Peyer's patch (tissue), 4 donors: ENCODE data around the gene RABAC1. TPM values are rescaled to one million over a fixed set of nuclear protein-coding genes. Genes with fewer than 3 reads are reported as not detected.

Source experiments
- DNase-seq, 3 donors: peaks; one replicate each; pipeline ENCODE4 v3.0.0-alpha.2; 2017 to 2019
- H3K27ac ChIP-seq, 4 donors: fragments of 200-600 bp; sonication (generic); one replicate each; pipeline ENCODE4 v1.5.1; 2016 to 2019
- H3K27me3 ChIP-seq, 2 donors: fragments of 200-600 bp; sonication (generic); one replicate each; pipeline ENCODE4 v1.5.1; 2019
- H3K36me3 ChIP-seq, 3 donors: fragments of 200-600 bp; sonication (generic); one replicate each; pipeline ENCODE4 v1.5.1; 2016 to 2019
- H3K4me1 ChIP-seq, 4 donors: fragments of 200-600 bp; sonication (generic); one replicate each; pipeline ENCODE4 v1.5.1; 2016 to 2019
- H3K4me3 ChIP-seq, 4 donors: fragments of 200-600 bp; sonication (generic); 1 replicate in 3 of 4; 2 replicates in 1 of 4; pipeline ENCODE4 v1.5.1; 2016 to 2019; ENCODE audit warnings: mild to moderate bottlenecking in 1 of 4
- H3K9me3 ChIP-seq, 4 donors: fragments of 200-600 bp; sonication (generic); one replicate each; pipeline ENCODE4 v1.5.1; 2016 to 2019; ENCODE audit warnings: mild to moderate bottlenecking in 1 of 4
- POLR2A ChIP-seq, 2 donors: fragments of 450-650 bp; IDR thresholded peaks; one replicate each; pipeline ENCODE4 v1.5.1; 2017; ENCODE audit warnings: antibody characterized with exemption in 2 of 2, mild to moderate bottlenecking in 2 of 2, moderate library complexity in 2 of 2
- total RNA-seq, 4 donors: library from RNA; depleted of rRNA; stranded (reverse); fragments of >200 nt; gene quantifications; one replicate each; pipeline ENCODE4 v1.1.0, GENCODE V29; 2016
- TF ChIP-seq, protein P1 (sequence below), 6 experiments: fragments of 450-650 bp in 4 of 6; fragments of 200-600 bp in 2 of 6; sonication (generic) in 1 of 6; IDR thresholded peaks; one replicate each; pipeline ENCODE4 v1.5.1; 2017 to 2019; ENCODE audit warnings: antibody characterized with exemption in 6 of 6, mild to moderate bottlenecking in 3 of 6, moderate library complexity in 1 of 6

The RABAC1 gene
- total RNA-seq, 4 donors from 2014 or later, result 81.7 to 146 (median 124) TPM

DNA sequence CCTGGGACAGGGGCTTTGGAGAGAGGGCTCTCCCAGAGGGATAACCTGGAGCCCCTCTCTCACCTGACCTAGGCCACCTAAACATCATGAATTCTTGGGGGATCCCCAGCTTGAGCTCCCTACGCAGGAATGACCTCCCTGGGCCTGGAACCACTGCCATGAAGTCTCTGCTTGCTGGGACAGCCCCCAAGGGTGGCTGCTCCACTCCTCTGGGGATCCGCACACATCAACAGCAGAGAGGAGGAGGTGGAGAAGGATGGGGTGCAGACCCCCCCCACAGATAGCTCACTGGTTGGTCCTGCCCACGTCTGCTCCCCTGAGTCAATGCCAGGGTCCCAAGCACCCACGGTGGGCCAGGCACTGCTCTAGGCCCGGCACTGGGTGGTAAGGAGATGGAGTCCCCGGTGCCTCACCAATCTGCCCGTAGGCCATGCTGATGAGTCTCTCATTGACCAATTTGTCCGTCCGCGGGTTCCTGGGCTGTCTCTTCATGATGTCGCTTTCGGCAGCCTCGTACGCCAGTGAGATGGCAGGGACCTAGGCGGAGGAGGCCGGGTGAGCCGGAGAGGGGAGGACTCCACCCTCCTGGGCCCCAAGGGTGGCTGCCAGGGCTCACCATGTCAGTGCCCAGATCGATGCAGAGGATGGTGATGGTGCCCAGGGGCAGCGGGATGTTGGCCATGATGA, 10.8 kb upstream of the RABAC1 start:
- Histone ChIP-seq H3K4me3 (no peak overlapping the region), H3K27me3 (no peaks in the 10 kb centered on the region), H3K9me3 (no peaks in the 10 kb centered on the region), H3K36me3 (no peaks in the 10 kb centered on the region), H3K27ac (no peak overlapping the region), H3K4me1 (no peaks in the 10 kb centered on the region)
- no peak for TF ChIP-seq POLR2A (IDR thresholded peaks at IDR 0.05)
- TF ChIP-seq, protein P1, sequence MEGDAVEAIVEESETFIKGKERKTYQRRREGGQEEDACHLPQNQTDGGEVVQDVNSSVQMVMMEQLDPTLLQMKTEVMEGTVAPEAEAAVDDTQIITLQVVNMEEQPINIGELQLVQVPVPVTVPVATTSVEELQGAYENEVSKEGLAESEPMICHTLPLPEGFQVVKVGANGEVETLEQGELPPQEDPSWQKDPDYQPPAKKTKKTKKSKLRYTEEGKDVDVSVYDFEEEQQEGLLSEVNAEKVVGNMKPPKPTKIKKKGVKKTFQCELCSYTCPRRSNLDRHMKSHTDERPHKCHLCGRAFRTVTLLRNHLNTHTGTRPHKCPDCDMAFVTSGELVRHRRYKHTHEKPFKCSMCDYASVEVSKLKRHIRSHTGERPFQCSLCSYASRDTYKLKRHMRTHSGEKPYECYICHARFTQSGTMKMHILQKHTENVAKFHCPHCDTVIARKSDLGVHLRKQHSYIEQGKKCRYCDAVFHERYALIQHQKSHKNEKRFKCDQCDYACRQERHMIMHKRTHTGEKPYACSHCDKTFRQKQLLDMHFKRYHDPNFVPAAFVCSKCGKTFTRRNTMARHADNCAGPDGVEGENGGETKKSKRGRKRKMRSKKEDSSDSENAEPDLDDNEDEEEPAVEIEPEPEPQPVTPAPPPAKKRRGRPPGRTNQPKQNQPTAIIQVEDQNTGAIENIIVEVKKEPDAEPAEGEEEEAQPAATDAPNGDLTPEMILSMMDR (IDR thresholded peaks at IDR 0.05), result no peak
- DNase-seq, result no peak

DNA sequence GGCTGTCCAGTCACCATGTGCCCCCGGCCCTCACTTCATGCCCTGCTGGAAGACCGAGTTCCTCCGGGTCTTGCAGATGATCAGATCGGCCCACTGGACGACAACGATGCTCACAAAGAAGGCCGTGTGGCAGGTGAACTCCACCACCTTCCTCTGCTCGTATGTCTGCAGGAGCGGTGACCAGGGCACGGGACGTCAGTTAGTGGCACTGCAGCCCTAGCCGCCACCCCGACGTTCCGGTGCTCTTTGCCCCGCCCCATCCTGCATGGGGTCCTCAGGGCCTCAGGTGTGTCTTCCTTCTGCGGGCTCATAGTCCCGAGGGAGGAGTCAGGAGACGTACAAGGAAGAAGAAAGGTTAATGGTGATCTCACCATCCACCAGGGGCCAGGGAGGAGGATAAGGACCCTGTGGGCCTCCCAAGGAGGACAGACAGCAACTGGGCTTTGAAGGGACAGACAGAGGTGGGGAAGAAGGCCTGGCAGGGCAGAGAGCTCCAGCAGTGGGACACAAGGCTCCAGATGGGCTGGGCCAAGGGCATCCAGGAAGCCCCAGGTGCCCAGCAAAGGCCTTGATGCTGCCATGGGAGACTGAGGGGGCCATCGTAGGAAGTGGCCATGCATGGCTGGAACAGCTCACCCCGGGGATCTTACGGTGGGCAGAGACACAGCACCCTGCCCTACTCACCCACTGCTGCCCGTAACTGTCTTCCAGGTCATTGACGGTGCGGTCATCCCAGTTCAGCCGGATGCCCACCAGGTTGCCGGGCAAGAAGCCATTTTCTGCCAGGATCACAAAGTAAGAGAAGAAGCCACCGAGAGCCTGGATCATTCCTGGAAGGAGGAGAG, 9.9 kb upstream of the RABAC1 start:
- no peak overlapping the region for H3K27ac ChIP-seq
- no peak overlapping the region for H3K4me3 ChIP-seq
- no peaks in the 10 kb centered on the region for H3K27me3 ChIP-seq
- TF ChIP-seq, protein P1 (IDR thresholded peaks at IDR 0.05), result no peak
- no peak for TF ChIP-seq POLR2A (IDR thresholded peaks at IDR 0.05)
- no peaks in the 10 kb centered on the region for H3K4me1 ChIP-seq
- no peaks in the 10 kb centered on the region for H3K9me3 ChIP-seq
- no peaks in the 10 kb centered on the region for H3K36me3 ChIP-seq
- no peak for DNase-seq

DNA sequence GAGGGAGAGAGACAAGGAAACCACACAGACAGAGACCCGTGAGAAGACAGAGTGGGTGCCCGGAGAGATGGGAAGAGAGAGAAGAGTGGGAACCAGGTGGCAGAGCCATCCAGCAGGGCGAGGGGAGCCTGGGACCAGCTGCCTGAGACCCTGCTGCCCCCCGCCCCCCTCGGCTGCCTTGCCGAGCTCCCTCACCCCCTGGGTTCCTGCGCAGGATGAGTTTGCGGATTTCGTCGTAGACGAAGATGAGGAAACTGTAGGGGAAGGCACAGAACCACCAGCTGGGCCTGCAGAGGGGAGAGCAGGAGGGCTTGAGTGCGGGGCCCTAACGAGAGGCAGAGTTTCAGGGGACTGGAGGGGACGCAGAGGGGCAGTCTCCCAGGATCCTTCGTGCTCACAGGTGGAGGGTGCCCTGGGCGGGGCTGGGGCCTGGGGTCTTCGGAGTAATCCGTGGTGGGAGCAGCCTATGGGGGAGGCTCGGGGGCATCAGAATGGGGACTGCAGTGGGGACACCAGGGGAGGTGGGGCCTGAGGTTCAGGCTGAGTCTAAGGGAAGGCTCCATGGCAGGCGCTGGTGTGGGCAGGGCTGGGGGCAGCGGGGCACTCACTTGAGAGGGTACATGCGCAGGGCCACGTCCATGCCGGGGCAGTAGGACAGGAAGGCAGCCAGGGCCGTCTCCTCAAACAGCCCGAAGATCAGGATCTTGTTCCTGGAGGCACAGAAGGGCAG, 8.1 kb upstream of the RABAC1 start:
- H3K36me3 ChIP-seq, result no peaks in the 10 kb centered on the region
- H3K9me3 ChIP-seq, result no peaks in the 10 kb centered on the region
- no peak for DNase-seq
- no peak overlapping the region for H3K27ac ChIP-seq
- TF ChIP-seq POLR2A (IDR thresholded peaks at IDR 0.05), result no peak
- TF ChIP-seq, protein P1 (IDR thresholded peaks at IDR 0.05), result no peak
- H3K27me3 ChIP-seq, result no peaks in the 10 kb centered on the region
- H3K4me3 ChIP-seq, result no peak overlapping the region
- no peaks in the 10 kb centered on the region for H3K4me1 ChIP-seq

DNA sequence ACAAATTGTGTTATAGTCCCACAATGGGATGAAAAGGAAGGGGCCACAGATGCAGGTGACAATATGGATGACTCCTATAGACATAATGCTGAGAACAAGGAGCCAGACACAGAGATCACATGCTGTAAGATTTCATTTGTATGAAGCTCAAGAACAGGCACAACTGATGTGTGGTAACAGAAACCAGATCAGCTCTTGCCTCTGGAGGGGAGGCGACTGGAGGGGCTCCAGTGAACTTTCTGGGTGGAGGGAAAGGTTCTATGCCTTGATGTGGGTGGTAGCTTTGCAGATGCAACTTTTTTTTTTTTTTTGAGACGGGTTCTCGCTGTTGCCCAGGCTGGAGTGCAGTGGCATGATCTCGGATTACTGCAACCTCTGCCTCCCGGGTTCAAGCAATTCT, 6.0 kb upstream of the RABAC1 start:
- Histone ChIP-seq H3K36me3 (no peaks in the 10 kb centered on the region), H3K4me3 (no peak overlapping the region), H3K4me1 (no peaks in the 10 kb centered on the region), H3K27me3 (no peaks in the 10 kb centered on the region), H3K27ac (no peak overlapping the region), H3K9me3 (no peaks in the 10 kb centered on the region)
- DNase-seq, result no peak
- TF ChIP-seq POLR2A (IDR thresholded peaks at IDR 0.05), result no peak
- TF ChIP-seq, protein P1 (IDR thresholded peaks at IDR 0.05), result no peak

DNA sequence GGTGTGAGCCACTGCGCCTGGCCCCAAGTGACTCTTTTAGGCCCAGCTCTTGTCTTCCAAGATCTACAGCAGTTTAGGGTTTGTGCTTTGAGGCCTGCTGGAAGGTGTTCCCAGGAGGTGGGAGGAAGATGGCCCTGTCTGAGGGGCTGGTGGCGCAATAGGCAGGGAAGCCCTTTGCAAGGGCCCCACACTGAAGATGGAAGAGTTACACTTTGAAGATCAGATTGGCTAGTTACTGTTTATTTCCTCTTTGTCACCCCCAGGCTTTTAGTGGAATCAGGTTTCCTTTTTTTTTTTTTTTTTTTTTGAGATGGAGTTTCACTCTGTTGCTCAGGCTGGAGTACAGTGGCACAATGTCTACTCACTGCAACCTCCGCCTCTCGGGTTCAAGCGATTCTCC, 1.9 kb upstream of the RABAC1 start:
- TF ChIP-seq, protein P1 (IDR thresholded peaks at IDR 0.05), result no peak
- no peak for TF ChIP-seq POLR2A (IDR thresholded peaks at IDR 0.05)
- Histone ChIP-seq H3K9me3 (no peaks in the 10 kb centered on the region), H3K27me3 (no peaks in the 10 kb centered on the region), H3K27ac (no peak overlapping the region), H3K4me1 (peaks cover 0 to 16% (median 8%) of the 10 kb centered on the region in 4 donors), H3K36me3 (no peaks in the 10 kb centered on the region), H3K4me3 (no peak overlapping the region)
- no peak for DNase-seq
